ENCODE results near the gene SLC34A3.
"Not testable (repeated sequence)": the region's sequence is repeated elsewhere in the genome, so short reads cannot be mapped to it uniquely, and the experiment has no call there.

SLC34A3 gene

GRCh38 chr9:137243626-137244485, 13.2 kb downstream of the SLC34A3 start:
- no peak for DNase-seq

GRCh38 chr9:137244486-137245449, 14.1 kb downstream of the SLC34A3 start:
- no peak for DNase-seq

- DNase-seq: no peak
These were observed 15.0 kb downstream of the SLC34A3 start for GRCh38 chr9:137245450-137246421.

- no peak for DNase-seq
These were observed 16.6 kb downstream of the SLC34A3 start for GRCh38 chr9:137247135-137247915.

- DNase-seq: no peak
These were observed 17.1 kb downstream of the SLC34A3 start for GRCh38 chr9:137247916-137248175.

- no peak for DNase-seq
These were observed 19.9 kb downstream of the SLC34A3 start for GRCh38 chr9:137250329-137251193.

GRCh38 chr9:137251194-137251461, 20.4 kb downstream of the SLC34A3 start, which contains the start of gene STPG3:
Gene STPG3 (plus strand): TSS chr9:137251286. CDS start chr9:137251287, 1 bp downstream.
- DNase-seq: no peak

GRCh38 chr9:137251490-137252268, 21.0 kb downstream of the SLC34A3 start:
- no peak for DNase-seq

GRCh38 chr9:137252555-137253506, 22.1 kb downstream of the SLC34A3 start:
- DNase-seq: no peak

GRCh38 chr9:137253717-137254623, 23.3 kb downstream of the SLC34A3 start:
- no peak for DNase-seq

GRCh38 chr9:137254624-137255447, 24.1 kb downstream of the SLC34A3 start, which contains the start of gene NELFB:
Gene NELFB (plus strand): TSS chr9:137255327.
- peak; percentile 89 for DNase-seq

- DNase-seq: no peak
These were observed 24.9 kb downstream of the SLC34A3 start for GRCh38 chr9:137255448-137256114.

- DNase-seq: no peak
These were observed 25.7 kb downstream of the SLC34A3 start for GRCh38 chr9:137256362-137256761.

- no peak for DNase-seq
These were observed 26.2 kb downstream of the SLC34A3 start for GRCh38 chr9:137256856-137257255.

GRCh38 chr9:137262173-137262908, 31.6 kb downstream of the SLC34A3 start:
- not testable (repeated sequence) for DNase-seq
